Bronchial epithelial cell (primary cell): Measurements from ENCODE around the gene MPO. TPM values are rescaled to one million over a fixed set of nuclear protein-coding genes. Genes with fewer than 3 reads are reported as not detected.

ENCODE experiments used
- DNase-seq: peaks from one replicate; pipeline ENCODE4 v3.0.0-alpha.2; 2010; ENCODE audit warnings: low read depth
- FAIRE-seq: peaks from 2 replicates; lab custom pipeline; 2011; peaks lifted over from hg19 to GRCh38; lab: Jason Lieb, UNC
- H3K27me3 ChIP-seq: 2 replicates; pipeline ENCODE4 v1.5.1; 2011; ENCODE audit warnings: low read length; ENCODE audit not compliant: control insufficient read depth, insufficient read depth
- H3K36me3 ChIP-seq: 2 replicates; pipeline ENCODE4 v1.5.1; 2011; ENCODE audit warnings: low read length; ENCODE audit not compliant: control insufficient read depth, insufficient read depth
- H3K4me3 ChIP-seq: 2 replicates; pipeline ENCODE4 v1.5.1; 2011; ENCODE audit warnings: mild to moderate bottlenecking, low read depth, low read length, control low read depth
- CTCF ChIP-seq: IDR thresholded peaks from 2 replicates; pipeline ENCODE4 v1.5.1; 2011; ENCODE audit warnings: mild to moderate bottlenecking, moderate library complexity, low read length, control low read depth, inconsistent platforms; ENCODE audit not compliant: insufficient read depth, severe bottlenecking
- total RNA-seq: library from RNA; depleted of rRNA; stranded (reverse); fragments of >200 nt; gene quantifications from 2 replicates; pipeline ENCODE4 v1.2.1, GENCODE V29; 2014

Gene MPO
- total RNA-seq, 1 donor from 2014 or later: not detected

- Histone ChIP-seq H3K4me3 (no peak overlapping the region), H3K27me3 (peaks cover 19% of the 10 kb centered on the region), H3K36me3 (no peaks in the 10 kb centered on the region)
- FAIRE-seq (no peak), DNase-seq (no peak)
- no peak for TF ChIP-seq CTCF
Measured at GRCh38 chr17:58275417-58275816, 5.3 kb downstream of the MPO start.

- no peak for TF ChIP-seq CTCF
- no peak overlapping the region for H3K4me3 ChIP-seq
- FAIRE-seq: no peak
- no peaks in the 10 kb centered on the region for H3K36me3 ChIP-seq
- DNase-seq: no peak
- peaks cover 5% of the 10 kb centered on the region for H3K27me3 ChIP-seq
Measured at GRCh38 chr17:58273453-58274104, 7.2 kb downstream of the MPO start.

DNA sequence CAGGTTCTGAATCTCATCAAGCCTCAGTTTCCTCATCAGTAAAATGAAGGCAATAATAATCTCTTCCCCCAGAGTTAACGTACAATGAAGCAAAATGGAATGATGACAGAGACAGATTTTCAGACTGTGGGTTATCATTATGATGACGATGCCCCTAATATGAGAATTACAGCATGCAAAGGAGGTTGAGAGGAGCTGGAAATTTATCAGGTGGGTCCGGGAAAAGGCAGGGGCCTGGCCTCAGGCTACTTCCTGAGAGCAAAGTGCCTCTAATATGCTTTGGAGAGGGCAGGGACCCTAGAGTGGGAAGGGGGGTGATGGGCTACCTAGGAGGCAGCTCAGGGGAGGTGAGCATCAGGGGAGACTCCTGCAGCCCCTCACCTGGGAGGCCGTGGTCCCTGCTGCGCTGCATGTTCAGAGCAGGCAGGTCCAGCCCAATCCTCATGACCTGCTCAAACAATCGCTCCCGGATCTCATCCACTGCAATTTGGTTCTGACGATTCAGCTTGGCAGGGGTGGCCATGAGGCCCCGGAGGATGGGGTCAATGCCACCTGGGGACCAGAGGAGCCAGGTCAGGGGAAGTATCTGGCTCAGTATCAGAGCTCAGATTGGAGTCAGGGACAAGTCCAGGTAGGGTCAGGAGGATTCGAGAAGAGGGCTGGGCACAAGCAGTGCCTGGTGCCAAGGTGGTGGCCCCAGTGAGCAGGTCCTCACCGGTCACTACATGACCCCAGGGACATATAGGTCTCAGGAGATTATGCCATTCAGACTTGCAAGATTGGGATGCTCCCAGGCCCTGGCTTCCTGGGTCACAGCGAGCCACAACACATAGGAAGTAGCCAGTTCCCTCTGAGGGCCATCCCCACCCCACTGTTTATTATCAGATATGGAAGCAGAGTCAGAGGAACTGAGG is 8.1 kb downstream of the MPO start:
- Histone ChIP-seq H3K27me3 (peaks cover 2% of the 10 kb centered on the region), H3K4me3 (no peak overlapping the region), H3K36me3 (no peaks in the 10 kb centered on the region)
- no peak for FAIRE-seq
- DNase-seq: no peak
- no peak for TF ChIP-seq CTCF

DNA sequence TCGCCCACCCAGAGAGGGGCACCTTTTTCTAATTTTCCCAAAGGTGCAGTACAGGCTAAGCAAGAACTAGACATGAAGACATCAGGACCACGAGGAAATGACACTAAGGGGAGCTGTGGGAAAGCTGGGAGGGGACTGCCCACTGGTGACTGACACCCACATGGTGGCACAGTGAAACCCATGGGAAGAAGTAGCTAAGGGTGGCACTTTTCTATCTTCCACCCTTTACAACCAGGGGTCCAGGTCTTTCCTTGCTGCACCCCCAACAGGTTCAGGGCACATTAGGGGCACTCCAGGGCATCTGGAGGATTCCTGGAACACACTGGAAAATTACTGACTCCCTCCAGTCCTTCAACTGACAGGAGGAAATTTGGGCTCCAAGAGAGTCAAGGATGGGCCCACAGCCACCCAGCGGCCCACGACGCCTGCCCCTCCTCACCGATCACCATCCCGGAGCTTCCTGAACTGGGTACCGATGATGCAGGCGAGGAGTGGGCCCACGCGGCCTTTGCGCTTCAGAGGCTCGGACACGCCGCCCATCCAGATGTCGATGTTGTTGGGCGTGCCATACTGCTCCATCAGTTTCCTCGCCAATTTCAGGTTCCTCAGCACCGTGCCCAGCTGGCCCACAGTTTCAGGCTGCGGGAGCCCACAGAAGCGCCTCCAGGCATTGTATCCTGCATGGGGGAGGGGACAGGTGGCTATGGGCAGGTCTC is 9.4 kb downstream of the MPO start:
- Histone ChIP-seq H3K4me3 (no peak overlapping the region), H3K27me3 (peaks cover 3% of the 10 kb centered on the region), H3K36me3 (no peaks in the 10 kb centered on the region)
- FAIRE-seq: no peak
- no peak for DNase-seq
- no peak for TF ChIP-seq CTCF

DNA sequence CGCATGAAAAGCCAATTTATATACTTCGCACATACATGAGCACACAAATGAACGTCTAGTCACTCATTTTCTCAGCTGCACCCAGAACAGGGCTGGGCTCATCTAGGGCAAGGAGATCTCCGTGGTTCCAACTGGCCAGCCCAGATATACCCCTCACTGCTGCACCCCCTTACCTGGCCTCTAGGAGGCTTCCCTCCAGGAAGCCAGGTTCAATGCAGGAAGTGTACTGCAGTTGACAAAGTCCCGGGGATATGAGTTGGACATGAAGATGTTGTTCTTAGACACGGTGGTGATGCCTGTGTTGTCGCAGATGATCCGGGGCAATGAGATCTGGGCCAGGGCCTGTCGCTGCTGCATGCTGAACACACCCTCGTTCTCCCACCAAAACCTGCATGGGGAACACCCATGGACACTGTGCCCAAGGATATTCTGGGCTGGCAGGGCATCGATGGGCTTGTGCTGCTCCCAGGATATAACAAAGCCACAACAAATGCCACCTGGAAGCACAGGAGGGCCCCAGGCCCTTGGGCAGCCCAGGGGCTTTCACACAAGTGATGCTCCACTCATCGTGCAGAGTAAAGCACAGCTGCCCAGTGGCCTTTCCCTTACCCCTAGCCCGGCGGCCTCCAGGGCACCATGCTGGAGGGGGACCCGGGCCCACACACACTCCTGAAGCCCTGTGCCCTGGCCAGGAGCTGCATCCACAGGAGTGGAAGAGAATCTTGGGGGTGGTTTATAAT is 10.1 kb downstream of the MPO start:
- no peaks in the 10 kb centered on the region for H3K36me3 ChIP-seq
- no peak for DNase-seq
- H3K27me3 ChIP-seq: peaks cover 3% of the 10 kb centered on the region
- peak; percentile 29 for TF ChIP-seq CTCF
- no peak for FAIRE-seq
- no peak overlapping the region for H3K4me3 ChIP-seq
